Caki2 (cell line): ENCODE measurements around the gene ROR1. TPM values are rescaled to one million over a fixed set of nuclear protein-coding genes. Genes with fewer than 3 reads are reported as not detected.

Experiments
- DNase-seq: peaks from one replicate; pipeline ENCODE4 v3.0.0-alpha.2; 2015; ENCODE audit warnings: low read depth
- in situ Hi-C: cut with HindIII; loops from 2 replicates; pipeline ENCODE4 v1.10.0; 2016; ENCODE audit warnings: low sequenced_read_pairs, low pct_unique_long_range_greater_than_20kb, mixed read lengths
- total RNA-seq: library from RNA; depleted of rRNA; stranded (reverse); fragments of >200 nt; shearing (Covaris generic); gene quantifications from 2 replicates; pipeline ENCODE4 v1.2.3, GENCODE V29; 2014; ENCODE audit warnings: low replicate concordance

ROR1 gene
- total RNA-seq, 1 experiment from 2014 or later = 3.4 TPM

DNA sequence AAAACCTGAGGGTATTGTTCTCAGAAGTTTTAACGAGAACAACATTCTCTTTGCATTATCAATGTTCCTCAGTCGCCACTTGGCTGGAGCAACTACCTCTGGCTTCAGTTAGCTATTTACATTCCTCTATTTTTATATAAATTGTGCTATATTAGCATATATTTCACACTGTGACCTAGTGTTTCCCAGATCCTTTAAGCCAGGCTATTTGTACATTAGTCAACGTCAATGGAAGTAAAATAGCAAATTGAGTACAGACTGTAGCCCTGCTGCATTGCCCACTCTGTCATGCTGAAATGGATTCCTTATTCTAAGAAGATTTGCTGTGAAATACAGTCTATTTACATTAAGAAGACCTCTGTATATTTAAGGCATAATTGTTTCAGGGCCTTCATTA, 213.8 kb downstream of the ROR1 start:
- in situ Hi-C loops = no loop called here
- DNase-seq = no peak

GRCh38 chr1:63988941-63989340, 215.1 kb downstream of the ROR1 start:
- DNase-seq = no peak
- in situ Hi-C loops = no loop called here

DNA sequence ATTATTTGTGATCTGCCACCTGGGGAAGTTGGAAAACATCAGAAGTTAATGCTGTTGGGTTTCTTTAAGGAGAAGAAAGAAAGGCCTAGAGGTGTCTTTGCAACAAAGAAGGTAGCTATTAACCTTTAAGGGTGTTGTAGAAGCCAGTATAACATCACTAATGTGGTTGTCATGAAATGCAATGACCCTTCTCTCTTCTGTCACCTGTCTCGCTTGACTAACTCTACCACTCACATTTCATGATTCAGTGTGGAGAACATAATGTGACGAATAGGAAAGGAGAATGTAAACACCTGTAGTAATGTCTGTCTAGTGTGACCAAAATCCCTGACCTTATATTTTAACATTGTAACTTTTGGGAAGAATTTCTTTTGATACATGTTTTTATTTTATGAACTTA, 217.9 kb downstream of the ROR1 start:
- in situ Hi-C loops = no loop called here
- DNase-seq = peak; percentile 83

GRCh38 chr1:64000021-64000420, 226.2 kb downstream of the ROR1 start:
- in situ Hi-C loops = no loop called here
- peak; percentile 88 for DNase-seq

GRCh38 chr1:64001038-64001437, 227.2 kb downstream of the ROR1 start:
- DNase-seq = no peak
- in situ Hi-C loops = no loop called here

DNA sequence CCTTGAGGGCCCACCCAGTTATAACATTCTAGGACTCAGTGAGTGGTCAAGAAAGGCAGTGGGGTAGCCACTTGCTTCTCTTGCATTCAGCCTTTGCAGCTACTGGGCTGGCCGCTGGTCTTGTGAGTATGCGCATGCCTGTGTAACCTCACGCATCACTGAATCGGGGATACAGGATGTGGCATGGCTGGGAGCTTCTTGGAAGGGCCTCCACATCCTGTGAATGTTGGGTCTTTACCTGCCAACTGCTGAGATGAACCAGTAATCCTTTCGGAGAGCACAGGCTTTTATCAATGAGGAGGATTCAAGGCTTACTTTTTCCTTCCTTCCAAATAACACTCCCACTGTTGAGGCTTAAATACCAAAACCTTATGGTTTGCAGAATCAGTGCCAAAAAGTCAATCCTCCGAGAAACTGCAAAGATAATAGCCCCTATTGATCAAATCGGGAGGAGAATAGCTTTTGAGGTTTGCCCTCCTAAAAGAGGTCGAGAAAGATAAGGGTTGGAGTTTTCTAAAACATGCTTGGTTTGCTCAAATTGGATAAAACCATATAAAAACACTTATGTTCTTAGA, 230.7 kb downstream of the ROR1 start:
- in situ Hi-C loops = no loop called here
- DNase-seq = no peak

GRCh38 chr1:64005801-64006200, 232.0 kb downstream of the ROR1 start:
- DNase-seq = no peak
- in situ Hi-C loops = no loop called here

- peak; percentile 45 for DNase-seq
- in situ Hi-C loops = no loop called here
Observed at GRCh38 chr1:64006276-64007051, 232.6 kb downstream of the ROR1 start.

GRCh38 chr1:64010316-64010715, 236.5 kb downstream of the ROR1 start:
- no peak for DNase-seq
- in situ Hi-C loops = no loop called here

- DNase-seq = no peak
- in situ Hi-C loops = no loop called here
Observed at GRCh38 chr1:64013395-64013794, 239.6 kb downstream of the ROR1 start.

GRCh38 chr1:64019818-64020217, 246.0 kb downstream of the ROR1 start:
- in situ Hi-C loops = no loop called here
- DNase-seq = peak; percentile 11

DNA sequence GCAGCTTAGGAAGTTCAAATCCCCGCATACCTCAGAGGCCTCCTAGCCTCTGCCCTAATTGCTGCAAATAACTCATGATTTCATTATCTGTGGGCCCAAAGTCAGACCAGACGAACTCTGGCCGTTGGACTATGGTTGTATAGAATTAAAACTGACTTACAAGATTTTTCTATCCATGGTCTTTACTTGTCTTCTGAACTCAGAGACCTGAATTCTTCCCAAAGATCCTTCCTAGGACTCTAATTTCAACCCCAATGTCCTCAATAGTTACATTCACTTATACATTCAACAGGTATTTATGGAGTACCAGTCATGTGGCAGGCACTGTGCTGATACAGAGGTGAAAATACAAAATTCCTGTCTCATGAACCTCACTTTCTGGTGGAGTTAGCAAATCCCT, 247.2 kb downstream of the ROR1 start:
- in situ Hi-C loops = no loop called here
- DNase-seq = no peak

- in situ Hi-C loops = no loop called here
- no peak for DNase-seq
Observed at GRCh38 chr1:64025051-64025450, 251.2 kb downstream of the ROR1 start.

- no peak for DNase-seq
- in situ Hi-C loops = no loop called here
Observed at GRCh38 chr1:64029037-64029436, 255.2 kb downstream of the ROR1 start.

DNA sequence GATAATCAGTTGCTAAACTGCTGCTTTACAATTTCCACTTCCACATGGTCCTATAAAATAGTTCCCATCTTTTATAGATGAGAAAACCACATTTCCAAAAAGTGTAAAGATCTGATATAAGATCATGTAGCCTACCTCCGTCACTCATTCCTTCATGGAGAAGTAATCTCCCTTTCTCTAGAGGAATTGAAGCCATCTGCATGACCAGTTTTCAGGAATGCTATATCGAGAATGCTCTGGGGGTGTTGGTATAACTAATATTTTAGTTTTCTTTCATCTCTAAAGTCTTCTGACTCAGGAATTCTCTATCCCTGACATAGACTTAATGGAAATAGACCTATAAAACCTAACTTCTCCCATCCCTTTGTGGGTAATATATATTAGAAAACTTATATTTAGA, 256.6 kb downstream of the ROR1 start:
- in situ Hi-C loops = no loop called here
- DNase-seq = no peak

DNA sequence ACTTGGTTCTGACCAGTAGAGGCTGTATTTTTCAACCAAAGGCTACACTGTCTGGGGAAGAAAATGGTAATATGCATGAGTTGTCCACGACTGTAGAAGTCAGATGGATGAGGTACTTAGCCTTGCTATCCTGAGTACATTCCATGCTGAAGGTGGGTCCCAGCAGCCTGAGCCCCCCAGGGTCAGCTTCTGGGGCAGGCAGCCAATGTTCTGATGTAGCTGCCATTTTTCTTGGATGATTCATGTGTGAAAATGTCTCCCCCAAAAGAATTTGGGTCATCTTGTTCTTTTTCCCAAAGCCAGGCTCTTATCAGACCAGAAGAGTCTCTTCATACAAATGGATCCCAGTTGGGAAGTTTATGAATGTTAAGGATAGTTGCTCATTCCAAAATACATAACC, 257.4 kb downstream of the ROR1 start:
- in situ Hi-C loops = no loop called here
- DNase-seq = no peak

- DNase-seq = no peak
- in situ Hi-C loops = no loop called here
Observed at GRCh38 chr1:64033667-64034220, 259.9 kb downstream of the ROR1 start.

DNA sequence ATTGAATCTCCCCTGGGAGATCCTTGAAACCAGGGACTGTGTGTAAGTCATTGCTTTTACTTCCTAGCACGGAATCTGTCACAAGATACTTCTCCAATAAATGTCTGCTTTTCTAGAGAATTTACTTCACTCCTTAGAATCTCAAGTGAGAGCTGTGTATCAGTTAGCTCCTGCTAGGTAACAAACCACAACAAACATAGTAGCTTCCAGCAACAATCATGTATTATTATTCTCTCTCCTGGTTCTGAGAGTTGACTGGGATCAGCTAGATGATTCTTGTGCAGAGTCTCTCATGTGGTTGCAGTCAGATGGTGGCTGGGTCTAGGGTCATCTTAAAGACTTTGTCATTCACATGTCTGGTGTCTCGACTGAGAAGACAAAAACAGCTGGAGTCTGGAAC, 262.7 kb downstream of the ROR1 start:
- no peak for DNase-seq
- in situ Hi-C loops = no loop called here

- DNase-seq = no peak
- in situ Hi-C loops = no loop called here
Observed at GRCh38 chr1:64038119-64038518, 264.3 kb downstream of the ROR1 start.

DNA sequence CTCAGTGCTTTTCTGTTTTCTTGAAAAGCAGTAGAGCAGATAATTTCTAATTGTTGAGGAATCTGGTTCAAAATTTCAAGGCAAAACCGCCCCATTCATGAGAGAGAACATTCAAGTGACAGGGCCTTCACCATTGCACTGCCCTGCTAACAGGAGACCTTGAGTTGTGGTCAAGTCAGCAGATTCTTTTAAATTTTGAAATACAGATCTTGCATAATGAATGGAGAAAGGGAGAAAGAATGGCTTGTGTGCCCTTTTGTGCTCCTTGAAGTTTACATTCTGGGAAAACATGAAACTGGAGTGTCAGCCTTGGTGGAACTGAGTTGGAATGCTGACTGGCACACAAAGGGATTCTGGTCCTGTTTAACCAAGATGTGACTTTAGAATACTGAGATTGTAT, 265.1 kb downstream of the ROR1 start:
- DNase-seq = no peak
- in situ Hi-C loops = no loop called here
